Effector memory CD4-positive, alpha-beta T cell (primary cell): Measurements from ENCODE around the gene FOXN3.

Experiments
- DNase-seq, 3 donors: peaks; one replicate each; pipeline ENCODE4 v3.0.0-alpha.2; 2020
- H3K27ac ChIP-seq: 2 replicates; pipeline ENCODE4 v1.7.0; 2013; ENCODE audit warnings: mild to moderate bottlenecking, low read length, moderate library complexity; ENCODE audit not compliant: insufficient read depth, poor library complexity, severe bottlenecking
- H3K27me3 ChIP-seq: replicated peaks from 2 replicates; pipeline ENCODE4 v1.7.0; 2013; ENCODE audit warnings: mild to moderate bottlenecking, low read length; ENCODE audit not compliant: insufficient read depth, control insufficient read depth, poor library complexity, severe bottlenecking
- H3K36me3 ChIP-seq: 2 replicates; pipeline ENCODE4 v1.7.0; 2013; ENCODE audit warnings: mild to moderate bottlenecking, low read length, moderate library complexity; ENCODE audit not compliant: control insufficient read depth, insufficient read depth
- H3K4me1 ChIP-seq: 2 replicates; pipeline ENCODE4 v1.7.0; 2013; ENCODE audit warnings: low read length, mild to moderate bottlenecking; ENCODE audit not compliant: control insufficient read depth, insufficient read depth, poor library complexity, severe bottlenecking
- H3K4me3 ChIP-seq: 2 replicates; pipeline ENCODE4 v1.7.0; 2013; ENCODE audit warnings: low read length, low read depth, mild to moderate bottlenecking; ENCODE audit not compliant: insufficient read depth, poor library complexity, severe bottlenecking
- H3K9me3 ChIP-seq: 2 replicates; pipeline ENCODE4 v1.7.0; 2013; ENCODE audit warnings: mild to moderate bottlenecking, low read length, moderate library complexity; ENCODE audit not compliant: control insufficient read depth

Gene FOXN3

DNA sequence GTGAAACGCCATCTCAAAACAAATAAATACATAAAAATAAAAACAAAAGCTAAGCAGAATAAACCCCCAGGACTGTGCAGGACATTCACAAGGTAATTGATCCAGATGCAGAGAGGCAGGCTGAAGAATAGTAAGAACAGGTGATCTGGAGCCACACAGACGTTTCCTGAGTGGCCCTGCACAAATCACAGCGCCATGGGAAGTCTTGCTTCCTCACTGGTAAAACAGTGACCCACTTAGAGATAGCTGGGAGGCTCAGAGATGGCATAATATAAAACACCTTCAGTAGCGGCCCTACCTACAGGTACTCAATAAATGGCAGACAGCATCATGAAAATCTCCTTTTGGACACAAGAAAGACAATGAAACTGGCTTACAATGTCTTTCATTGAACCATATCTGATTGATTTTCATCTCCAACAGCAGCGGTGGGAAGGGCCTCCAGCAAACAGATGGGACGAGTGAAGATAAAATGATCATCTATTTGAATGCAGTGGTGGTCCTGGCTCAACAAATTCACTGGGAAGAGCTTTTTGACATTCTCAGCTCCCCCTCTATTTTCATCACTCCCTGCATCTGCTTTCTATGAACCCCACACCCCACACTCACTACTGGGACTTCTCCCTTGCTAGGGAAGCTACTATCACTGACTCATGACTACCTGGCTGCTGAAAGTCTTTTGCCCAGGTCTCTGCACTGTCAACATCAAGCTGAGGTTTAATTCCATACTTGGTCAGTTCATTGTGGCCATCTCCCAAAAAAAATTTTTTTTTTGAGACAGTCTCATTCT lies 63.9 kb downstream of the FOXN3 start:
- Histone ChIP-seq H3K27me3 (no peaks in the 10 kb centered on the region), H3K4me3 (no peak overlapping the region), H3K36me3 (peaks cover 11% of the 10 kb centered on the region), H3K27ac (no peak overlapping the region), H3K4me1 (peaks cover 34% of the 10 kb centered on the region), H3K9me3 (no peaks in the 10 kb centered on the region)
- no peak for DNase-seq

DNA sequence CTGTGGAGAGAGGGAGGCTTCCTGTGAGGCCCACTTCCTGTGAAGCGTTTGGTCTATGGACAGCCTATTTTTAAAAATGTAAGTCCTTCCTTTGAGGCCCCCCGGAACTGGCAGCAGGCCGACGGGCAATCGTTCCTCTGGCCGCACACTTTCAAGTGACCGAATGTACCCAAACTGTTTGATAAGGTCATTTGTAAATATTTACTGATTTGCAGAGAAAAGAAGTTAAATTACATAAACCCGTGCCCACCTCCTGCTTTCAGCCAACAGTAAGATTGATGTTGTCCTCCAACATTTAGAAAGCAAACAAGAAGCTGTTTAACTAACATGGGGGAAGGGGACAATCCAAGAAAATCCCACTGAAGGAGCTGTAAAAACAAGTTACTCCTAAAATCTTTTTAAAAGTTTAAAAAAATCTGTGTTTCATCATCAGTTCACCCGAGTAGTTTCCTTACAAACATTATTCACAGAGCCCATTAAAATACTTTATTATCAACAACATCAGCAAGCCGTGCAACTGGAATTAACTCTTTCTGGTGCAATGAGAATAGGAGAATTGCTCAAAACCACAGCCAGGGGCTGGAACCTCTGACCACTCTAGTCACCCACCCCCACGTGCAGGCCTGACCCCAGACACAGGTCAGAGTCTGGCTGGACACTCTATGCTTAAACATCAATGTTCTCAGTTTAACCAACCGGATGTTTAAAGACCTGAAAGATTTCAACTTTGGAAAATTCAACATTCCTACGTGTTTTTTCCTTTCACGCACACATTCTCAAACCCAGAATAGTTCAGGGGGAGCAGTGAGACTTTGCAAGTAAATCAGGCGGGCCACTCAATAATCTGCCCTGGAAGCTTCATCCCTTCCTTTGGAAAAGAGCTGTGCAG lies 65.3 kb downstream of the FOXN3 start:
- DNase-seq: no peak
- no peaks in the 10 kb centered on the region for H3K27me3 ChIP-seq
- peaks cover 11% of the 10 kb centered on the region for H3K36me3 ChIP-seq
- peak overlapping the region; percentile 43 for H3K27ac ChIP-seq
- no peak overlapping the region for H3K4me3 ChIP-seq
- peaks cover 34% of the 10 kb centered on the region for H3K4me1 ChIP-seq
- no peaks in the 10 kb centered on the region for H3K9me3 ChIP-seq

DNA sequence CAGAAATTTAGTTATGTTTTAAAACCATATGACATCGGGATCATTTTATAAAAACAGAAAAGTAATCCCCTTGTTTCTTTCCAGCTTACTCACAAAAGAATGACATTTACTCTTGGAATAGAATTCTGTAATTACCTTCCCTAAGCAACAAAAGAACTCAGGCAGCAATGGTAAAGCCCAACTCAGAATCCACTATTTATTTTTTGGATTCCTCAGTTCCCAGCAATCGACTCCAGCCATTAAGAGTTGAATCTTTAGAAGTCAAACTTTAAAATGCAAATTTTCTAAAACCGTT lies 65.9 kb downstream of the FOXN3 start:
- H3K27me3 ChIP-seq: no peaks in the 10 kb centered on the region
- peaks cover 11% of the 10 kb centered on the region for H3K36me3 ChIP-seq
- no peak for DNase-seq
- H3K9me3 ChIP-seq: no peaks in the 10 kb centered on the region
- H3K27ac ChIP-seq: peak overlapping the region; percentile 43
- peaks cover 34% of the 10 kb centered on the region for H3K4me1 ChIP-seq
- no peak overlapping the region for H3K4me3 ChIP-seq

DNA sequence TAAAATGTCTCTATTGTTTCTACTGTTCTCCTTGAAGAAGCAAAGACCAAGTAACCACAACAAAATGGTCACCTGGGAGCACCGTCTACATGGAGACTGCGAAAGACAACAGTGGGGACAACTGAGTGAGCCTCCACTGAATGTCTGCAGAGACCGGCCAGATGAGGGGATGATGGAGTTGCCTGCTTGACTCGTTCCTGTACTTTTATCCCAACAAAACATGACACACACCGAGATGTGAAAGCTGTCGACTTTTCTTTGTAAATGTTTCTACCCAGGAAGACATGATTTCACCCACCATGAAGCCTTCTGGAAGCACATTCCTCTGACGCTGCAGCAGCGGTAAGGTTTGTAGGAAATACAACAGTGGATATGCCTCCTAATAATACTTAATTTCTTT lies 66.9 kb downstream of the FOXN3 start:
- Histone ChIP-seq H3K27me3 (no peaks in the 10 kb centered on the region), H3K9me3 (no peaks in the 10 kb centered on the region), H3K27ac (no peak overlapping the region), H3K4me3 (no peak overlapping the region), H3K4me1 (peaks cover 34% of the 10 kb centered on the region), H3K36me3 (peaks cover 11% of the 10 kb centered on the region)
- DNase-seq: no peak

- no peak overlapping the region for H3K4me3 ChIP-seq
- peaks cover 11% of the 10 kb centered on the region for H3K36me3 ChIP-seq
- H3K27ac ChIP-seq: no peak overlapping the region
- peaks cover 34% of the 10 kb centered on the region for H3K4me1 ChIP-seq
- no peaks in the 10 kb centered on the region for H3K9me3 ChIP-seq
- DNase-seq: no peak
- H3K27me3 ChIP-seq: no peaks in the 10 kb centered on the region
Observed at GRCh38 chr14:89349171-89350008, 67.6 kb downstream of the FOXN3 start.

DNA sequence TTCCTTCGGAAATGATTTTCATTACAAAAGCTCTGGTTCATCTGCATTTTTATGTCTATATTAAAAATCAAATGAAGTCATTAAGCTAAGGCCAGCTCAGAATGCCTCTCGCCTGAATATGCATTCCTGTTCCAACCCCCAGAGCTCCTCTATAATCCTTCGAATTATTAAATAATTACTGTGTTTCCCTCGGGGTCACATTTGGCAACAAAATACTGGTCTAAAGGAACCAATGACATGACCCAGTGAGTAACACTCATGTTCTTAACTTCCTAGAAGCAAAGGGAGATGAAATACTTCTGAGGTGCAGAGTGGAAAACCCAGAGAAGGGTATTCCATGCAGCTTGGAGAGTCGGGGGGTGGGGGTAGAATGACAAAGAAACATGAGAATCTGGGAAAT lies 68.3 kb downstream of the FOXN3 start:
- Histone ChIP-seq H3K9me3 (no peaks in the 10 kb centered on the region), H3K4me1 (peaks cover 34% of the 10 kb centered on the region), H3K27me3 (no peaks in the 10 kb centered on the region), H3K27ac (no peak overlapping the region), H3K36me3 (peaks cover 11% of the 10 kb centered on the region), H3K4me3 (no peak overlapping the region)
- no peak for DNase-seq

GRCh38 chr14:89347885-89348284 lies 69.1 kb downstream of the FOXN3 start:
- no peaks in the 10 kb centered on the region for H3K27me3 ChIP-seq
- H3K36me3 ChIP-seq: peaks cover 11% of the 10 kb centered on the region
- DNase-seq: no peak
- H3K4me3 ChIP-seq: no peak overlapping the region
- no peaks in the 10 kb centered on the region for H3K9me3 ChIP-seq
- H3K4me1 ChIP-seq: peaks cover 26% of the 10 kb centered on the region
- no peak overlapping the region for H3K27ac ChIP-seq

- Histone ChIP-seq H3K4me1 (no peaks in the 10 kb centered on the region), H3K27me3 (no peaks in the 10 kb centered on the region), H3K4me3 (no peak overlapping the region), H3K9me3 (no peaks in the 10 kb centered on the region), H3K36me3 (peaks cover 7% of the 10 kb centered on the region), H3K27ac (no peak overlapping the region)
- DNase-seq: no peak
Observed at GRCh38 chr14:89344920-89345254, 72.1 kb downstream of the FOXN3 start.

DNA sequence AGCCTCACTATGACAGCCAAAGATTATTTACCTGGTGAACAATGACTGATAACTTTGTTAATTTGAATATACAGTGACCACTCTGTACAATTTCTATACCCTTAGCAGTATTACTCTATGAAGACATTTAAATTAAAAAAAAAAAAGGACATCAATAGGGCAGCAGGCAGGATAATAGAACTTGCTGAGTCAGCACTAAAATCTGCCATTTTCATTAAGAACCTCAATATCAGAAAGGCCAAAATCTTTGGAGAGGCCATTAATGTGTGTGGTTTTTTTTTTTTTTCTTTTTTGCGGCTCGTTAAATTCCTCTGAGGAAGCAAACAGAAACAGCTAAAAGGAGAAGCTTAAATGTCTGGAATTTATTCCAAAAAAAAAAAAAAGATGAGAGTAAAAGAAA lies 73.7 kb downstream of the FOXN3 start:
- peaks cover 2% of the 10 kb centered on the region for H3K4me1 ChIP-seq
- no peak for DNase-seq
- no peak overlapping the region for H3K4me3 ChIP-seq
- no peak overlapping the region for H3K27ac ChIP-seq
- H3K27me3 ChIP-seq: no peaks in the 10 kb centered on the region
- no peaks in the 10 kb centered on the region for H3K9me3 ChIP-seq
- H3K36me3 ChIP-seq: no peaks in the 10 kb centered on the region
